Body of pancreas (tissue), 4 donors: Measurements from ENCODE around the gene ATG7.

Experiments
- CTCF ChIP-seq, 7 experiments: fragments of 450-650 bp in 4 of 7; fragments of 200-600 bp in 3 of 7; sonication (generic) in 3 of 7; IDR thresholded peaks; one replicate each; pipeline ENCODE4 v1.5.1; 2016 to 2019; ENCODE audit warnings: antibody characterized with exemption in 7 of 7
- POLR2A ChIP-seq, 3 donors: fragments of 450-650 bp; IDR thresholded peaks; one replicate each; pipeline ENCODE4 v1.6.1; 2016; ENCODE audit warnings: antibody characterized with exemption in 3 of 3, mild to moderate bottlenecking in 2 of 3

- TF ChIP-seq CTCF (IDR thresholded peaks at IDR 0.05), result no peak
- TF ChIP-seq POLR2A (IDR thresholded peaks at IDR 0.05), result no peak
These were observed 183.8 kb downstream of the ATG7 start for GRCh38 chr3:11455956-11456355.
